Aorta (tissue), 5 donors: ENCODE measurements around the gene FGF22. TPM values are rescaled to one million over a fixed set of nuclear protein-coding genes. Genes with fewer than 3 reads are reported as not detected.
A peak's percentile ranks its signal among the peaks of the same experiment; 100 is the strongest.

Experiments
- ATAC-seq: fragments of 200-7000 bp; cut with Tn5 transposase; one replicate; pipeline ENCODE4 v1.9.1; 2022; ENCODE audit warnings: moderate library complexity; ENCODE audit not compliant: low FRiP score
- DNase-seq, 2 donors: peaks; one replicate each; pipeline ENCODE4 v3.0.0-alpha.2; 2020
- H3K27ac ChIP-seq, 2 donors: one replicate each; pipeline ENCODE4 v1.5.1; 2013; ENCODE audit warnings: low read length in 2 of 2, mild to moderate bottlenecking in 2 of 2, moderate library complexity in 2 of 2, control low read depth in 1 of 2, inconsistent platforms in 1 of 2, low read depth in 1 of 2
- H3K27me3 ChIP-seq, 2 donors: one replicate each; pipeline ENCODE4 v1.6.1; 2013; ENCODE audit warnings: control low read depth in 1 of 2, low read length in 1 of 2, mild to moderate bottlenecking in 1 of 2, moderate library complexity in 1 of 2; ENCODE audit not compliant: insufficient read depth in 2 of 2, control insufficient read depth in 1 of 2
- H3K36me3 ChIP-seq, 2 donors: one replicate each; pipeline ENCODE4 v1.6.1; 2013; ENCODE audit warnings: control low read depth in 1 of 2, low read length in 1 of 2, mild to moderate bottlenecking in 1 of 2; ENCODE audit not compliant: insufficient read depth in 2 of 2, control insufficient read depth in 1 of 2
- H3K4me1 ChIP-seq, 2 donors: one replicate each; pipeline ENCODE4 v1.6.1; 2013; ENCODE audit warnings: low read length in 2 of 2, control low read depth in 1 of 2, mild to moderate bottlenecking in 1 of 2, moderate library complexity in 1 of 2; ENCODE audit not compliant: insufficient read depth in 2 of 2, control insufficient read depth in 1 of 2
- H3K4me3 ChIP-seq, 2 donors: one replicate each; pipeline ENCODE4 v1.5.1; 2013; ENCODE audit warnings: low read length in 2 of 2, control low read depth in 1 of 2, mild to moderate bottlenecking in 1 of 2
- H3K9me3 ChIP-seq: one replicate; pipeline ENCODE4 v1.6.1; 2013; ENCODE audit warnings: mild to moderate bottlenecking, low read length; ENCODE audit not compliant: control insufficient read depth
- WGBS, 2 donors: extraction: QIAGEN DNeasy Blood & Tissue Kit; methylation state at CpG; one replicate each; pipeline ENCODE4 v1.1.7; 2013; 5-methylcytosine and 5-hydroxymethylcytosine counted together
- intact Hi-C, 2 donors: fragments of 100-400 bp; cut with DNase I; formaldehyde crosslinking; loops; one replicate each; pipeline versions ENCODE4 v1.14.2 to v1.15.0; 2022
- polyA plus RNA-seq, 2 donors: library from polyadenylated mRNA; stranded (reverse); fragments of 200-250 nt; gene quantifications; one replicate each; pipeline ENCODE4 v1.2.3, GENCODE V29; 2013
- total RNA-seq, 2 donors: library from RNA; stranded (reverse); fragmentation: NEBNext Ultra II Directional; extraction: Animal tissue kit (Norgen Biotek cat#: 25700); gene quantifications; one replicate each; pipeline ENCODE4 v1.2.1, GENCODE V29; 2021
- donor health status: healthy with polysubstance abuse.
- donor health status: Bipolar disorder and iron deficiency.
- donor health status: DM: no; HTN: no; CAD: no.
- donor health status: DM: no; HTN: no; CAD: no.
- donor health status: DM: yes; HTN: yes; CAD: no.

The FGF22 gene
- total and polyA plus RNA-seq, 4 donors, result 0.36 to 4.8 (median 0.54) TPM

DNA sequence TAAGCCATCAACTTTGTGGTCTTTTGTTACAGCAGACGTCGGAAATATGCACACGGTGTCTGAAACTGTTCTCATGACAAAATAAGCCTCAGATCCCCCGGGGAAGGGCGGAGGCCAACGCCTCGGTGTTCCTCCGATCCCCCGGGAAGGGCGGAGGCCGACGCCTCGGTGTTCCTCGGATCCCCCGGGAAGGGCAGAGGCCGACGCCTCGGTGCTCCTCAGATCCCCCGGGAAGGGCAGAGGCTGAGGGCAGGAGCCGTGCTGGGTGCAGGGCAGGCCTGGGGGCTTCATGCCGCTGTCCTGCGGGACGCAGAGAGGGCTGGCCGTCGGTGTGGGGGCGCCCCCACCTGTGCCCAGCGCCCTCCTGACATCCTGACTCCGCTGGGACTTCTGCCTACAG is 4.7 kb downstream of the FGF22 start:
- Histone ChIP-seq H3K4me3 (no peak overlapping the region), H3K9me3 (no peaks in the 10 kb centered on the region), H3K27me3 (no peaks in the 10 kb centered on the region), H3K4me1 (no peaks in the 10 kb centered on the region), H3K27ac (no peak overlapping the region), H3K36me3 (peaks cover 2 to 5% of the 10 kb centered on the region in 2 donors)
- intact Hi-C loops, result no loop called here
- no peak for ATAC-seq
- no peak for DNase-seq
- 76 to 77% methylated on average over 27 to 28 of the region's 28 CpGs for WGBS, 2 donors

- H3K27ac ChIP-seq, result no peak overlapping the region
- no peaks in the 10 kb centered on the region for H3K9me3 ChIP-seq
- ATAC-seq, result no peak
- 82 to 86% methylated on average over 13 to 14 of the region's 14 CpGs for WGBS, 2 donors
- no peak overlapping the region for H3K4me3 ChIP-seq
- no peaks in the 10 kb centered on the region for H3K27me3 ChIP-seq
- H3K36me3 ChIP-seq, result peaks cover 2 to 5% of the 10 kb centered on the region in 2 donors
- H3K4me1 ChIP-seq, result no peaks in the 10 kb centered on the region
- no peak for DNase-seq
- intact Hi-C loops, result no loop called here
These were observed 5.1 kb downstream of the FGF22 start for GRCh38 chr19:644789-645188.

DNA sequence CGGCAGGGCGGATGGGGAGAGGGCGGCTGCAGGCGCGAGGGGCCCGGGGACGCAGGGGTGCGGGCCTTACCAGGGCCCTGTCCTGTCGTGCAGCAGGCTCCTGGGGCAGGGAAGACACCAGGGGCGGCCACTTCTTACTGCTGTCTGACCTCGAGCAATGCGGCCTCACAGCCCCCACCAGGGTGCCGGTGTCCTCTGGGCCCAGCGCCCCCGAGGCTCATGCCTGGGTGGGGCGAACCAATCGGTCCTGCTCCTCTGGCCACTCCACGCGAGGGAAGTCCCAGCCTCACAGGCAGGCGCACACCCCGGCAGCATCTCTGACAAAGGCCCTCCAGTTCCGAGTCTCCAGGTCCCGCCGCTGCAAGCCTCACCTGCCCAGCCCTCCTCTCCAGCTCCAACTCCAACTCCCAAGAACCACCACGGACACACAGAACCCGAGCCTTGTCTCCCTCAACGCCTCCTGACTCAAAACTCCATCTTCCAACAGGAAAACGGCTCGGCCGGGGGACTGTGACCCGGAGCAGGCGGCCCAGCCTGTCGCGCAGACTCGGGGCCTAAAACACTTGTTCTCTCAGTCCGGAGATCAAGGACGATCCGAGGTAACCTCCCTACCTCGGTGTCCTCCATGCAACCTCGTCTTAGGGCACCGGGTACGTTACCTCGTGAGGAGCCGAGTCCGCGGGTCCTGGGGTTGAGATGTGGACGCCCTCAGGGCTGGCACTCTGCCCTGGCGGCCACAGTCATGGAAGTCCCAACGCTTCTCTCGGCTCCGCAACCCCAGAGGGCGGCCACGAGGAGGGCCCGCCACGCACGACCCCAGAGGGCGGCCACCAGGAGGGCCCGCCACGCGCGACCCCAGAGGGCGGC is 6.5 kb downstream of the FGF22 start:
- H3K27me3 ChIP-seq, result no peaks in the 10 kb centered on the region
- peak in 1 of 2 donors; percentile 75 for DNase-seq
- H3K4me3 ChIP-seq, result no peak overlapping the region
- no peaks in the 10 kb centered on the region for H3K9me3 ChIP-seq
- H3K36me3 ChIP-seq, result peaks cover 2 to 5% of the 10 kb centered on the region in 2 donors
- no peak overlapping the region for H3K27ac ChIP-seq
- no peak for ATAC-seq
- intact Hi-C loops, result no loop called here
- WGBS, 2 donors, result 93 to 94% methylated on average over 54 to 62 of the region's 62 CpGs
- H3K4me1 ChIP-seq, result no peaks in the 10 kb centered on the region

DNA sequence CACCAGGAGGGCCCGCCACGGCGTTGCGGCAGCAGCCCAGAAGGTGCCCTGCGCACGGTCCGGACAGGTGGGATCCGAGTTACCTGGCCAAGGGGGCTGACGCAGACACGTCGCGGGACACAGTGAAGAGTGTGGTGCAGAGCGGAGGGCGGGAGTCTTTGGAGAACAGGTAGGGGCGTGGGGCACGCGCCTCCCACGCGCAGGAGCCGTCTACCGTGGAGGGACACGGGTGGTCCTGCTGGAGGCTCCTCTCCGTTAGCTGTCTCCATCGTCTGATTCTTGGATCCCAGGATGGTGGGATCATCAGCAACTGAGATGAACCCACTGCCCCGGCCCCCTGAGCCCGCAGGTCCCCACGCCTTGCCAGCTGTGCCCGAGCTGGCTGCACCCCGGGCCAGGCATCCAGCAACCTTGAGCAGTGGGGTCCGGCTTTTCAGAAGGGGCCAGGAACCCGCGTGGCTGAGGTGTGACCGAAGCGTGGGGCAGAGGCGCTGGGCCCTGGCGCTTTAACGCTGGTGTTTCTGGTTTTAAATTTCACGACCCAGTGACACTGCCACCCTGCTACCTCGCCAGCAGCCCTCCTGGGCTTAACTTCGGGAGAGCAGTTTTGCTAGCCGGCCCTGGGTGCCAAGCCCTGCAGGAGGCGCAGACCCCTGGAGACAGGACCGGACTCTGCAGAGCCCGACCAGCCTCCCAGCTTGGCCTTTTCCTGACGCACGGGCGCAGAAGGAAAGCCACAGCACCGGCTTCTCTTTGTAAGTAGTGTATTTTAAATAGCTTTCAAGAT is 7.3 kb downstream of the FGF22 start:
- no peak for DNase-seq
- Histone ChIP-seq H3K27ac (no peak overlapping the region), H3K9me3 (no peaks in the 10 kb centered on the region), H3K36me3 (peaks cover 4 to 5% of the 10 kb centered on the region in 2 donors), H3K4me1 (no peaks in the 10 kb centered on the region), H3K27me3 (no peaks in the 10 kb centered on the region), H3K4me3 (no peak overlapping the region)
- ATAC-seq, result no peak
- intact Hi-C loops, result no loop called here
- WGBS, 2 donors, result 93% methylated on average over 48 of the region's 48 CpGs

DNA sequence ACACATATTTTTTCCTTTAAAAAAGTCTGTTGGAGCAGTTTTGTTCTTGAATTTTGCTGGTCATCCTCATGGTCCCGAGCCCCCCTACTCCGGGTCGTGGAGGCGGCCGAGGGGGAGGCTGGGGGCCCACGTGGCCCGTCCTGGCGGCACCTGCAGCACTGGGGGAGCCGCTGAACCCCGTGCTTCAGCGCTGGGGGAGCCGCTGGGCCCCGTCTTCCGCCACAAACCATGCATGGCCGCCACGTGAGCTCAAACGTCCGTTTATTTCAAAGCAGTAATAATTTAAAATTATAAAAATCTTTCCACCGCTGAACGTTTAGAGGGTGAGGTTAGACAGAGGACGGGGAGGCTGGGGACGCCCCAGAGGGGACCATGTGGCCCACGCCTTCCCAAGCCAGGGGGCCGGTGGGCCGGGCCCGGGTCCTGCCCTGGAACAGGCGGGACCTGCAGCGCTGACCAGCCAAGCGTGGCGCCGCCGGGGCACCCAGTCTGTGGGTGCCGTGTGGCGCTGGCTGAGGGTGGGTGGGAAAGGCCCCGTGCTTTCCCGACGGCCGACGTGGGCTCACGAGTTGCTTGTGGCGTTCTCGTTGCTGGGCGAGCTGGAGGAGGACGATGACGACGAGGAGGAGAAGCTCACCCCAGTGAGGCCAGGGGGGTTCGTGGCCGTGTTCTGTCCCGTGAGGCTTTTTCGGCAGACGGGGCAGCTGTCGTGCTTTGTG is 8.0 kb downstream of the FGF22 start:
- no peak for DNase-seq
- no peaks in the 10 kb centered on the region for H3K4me1 ChIP-seq
- no peak for ATAC-seq

DNA sequence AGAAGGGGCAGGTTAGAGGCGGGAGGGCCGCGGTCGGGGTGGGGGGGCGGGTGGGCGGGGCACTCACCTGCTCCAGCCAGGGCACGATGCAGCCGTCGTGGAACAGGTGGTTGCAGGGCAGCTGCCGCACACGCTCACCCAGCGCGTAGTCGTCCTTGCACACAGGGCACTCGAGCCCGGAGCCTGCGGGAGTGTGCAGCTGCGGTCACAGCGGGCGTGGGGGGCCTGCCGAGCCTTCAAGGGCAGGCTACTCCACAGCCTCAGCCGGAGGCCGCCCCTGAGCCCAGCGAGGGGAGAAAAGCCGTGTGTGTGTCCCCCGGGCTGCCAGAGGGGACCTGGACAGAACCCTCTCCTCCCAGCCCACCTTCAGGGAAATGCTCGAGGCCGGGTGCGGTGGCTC is 8.6 kb downstream of the FGF22 start:
- H3K4me1 ChIP-seq, result no peaks in the 10 kb centered on the region
- DNase-seq (no peak), ATAC-seq (no peak)
- H3K27ac ChIP-seq, result no peak overlapping the region
- intact Hi-C loops, result no loop called here
- 93% methylated on average over 29 of the region's 29 CpGs for WGBS, 2 donors
- H3K27me3 ChIP-seq, result no peaks in the 10 kb centered on the region
- H3K9me3 ChIP-seq, result no peaks in the 10 kb centered on the region
- H3K4me3 ChIP-seq, result no peak overlapping the region
- peaks cover 4 to 5% of the 10 kb centered on the region in 2 donors for H3K36me3 ChIP-seq

More for the DNA sequence above, 8.0 kb downstream of the FGF22 start:
- 91 to 92% methylated on average over 50 to 52 of the region's 52 CpGs for WGBS, 2 donors
- Histone ChIP-seq H3K27ac (no peak overlapping the region), H3K4me3 (no peak overlapping the region), H3K27me3 (no peaks in the 10 kb centered on the region), H3K9me3 (no peaks in the 10 kb centered on the region), H3K36me3 (peaks cover 4 to 5% of the 10 kb centered on the region in 2 donors)
- intact Hi-C loops, result no loop called here

DNA sequence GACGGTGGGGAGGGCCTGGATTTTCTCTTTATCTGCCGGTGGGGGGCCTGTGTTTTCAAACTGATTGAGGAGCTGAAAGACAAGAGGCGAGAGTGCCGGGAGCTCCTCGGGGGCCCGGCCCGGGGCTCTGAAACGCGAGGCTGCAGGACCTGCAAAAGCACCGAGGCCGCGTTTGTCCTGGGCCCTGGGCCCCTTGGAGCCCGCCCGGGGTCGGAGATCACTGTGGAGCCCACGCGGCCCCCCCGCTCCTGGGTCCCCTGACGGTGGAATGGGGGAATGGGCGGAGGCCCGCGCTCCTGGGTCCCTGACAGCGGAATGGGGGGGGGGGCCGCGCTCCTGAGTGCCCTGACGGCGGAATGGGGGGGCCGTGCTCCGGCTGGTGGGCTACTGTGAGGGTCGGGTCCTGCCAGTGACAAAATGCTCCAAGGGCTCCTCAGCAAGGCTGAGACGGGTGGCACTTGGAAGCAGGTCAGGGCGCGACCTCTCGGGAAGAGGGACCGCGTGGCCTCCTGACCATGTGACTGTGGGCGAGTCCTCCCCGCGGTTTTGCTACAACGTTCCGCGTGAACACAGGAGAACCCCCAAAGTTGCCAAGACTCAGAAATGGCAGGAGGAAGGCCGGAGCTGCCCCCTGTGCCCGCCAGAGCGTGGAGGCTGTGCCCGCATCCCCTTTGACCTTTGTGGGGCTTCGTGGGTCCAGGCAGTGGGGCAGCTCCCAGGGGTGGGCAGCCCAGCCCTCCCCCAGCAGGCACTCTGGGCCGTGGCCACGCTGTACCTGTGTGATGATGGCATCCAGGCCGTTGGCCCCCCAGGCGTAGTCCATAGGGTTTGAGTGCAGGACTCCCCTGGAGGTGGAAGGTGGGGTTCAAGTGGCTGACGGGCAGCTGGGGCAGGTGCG is 9.5 kb downstream of the FGF22 start:
- no peaks in the 10 kb centered on the region for H3K27me3 ChIP-seq
- no peaks in the 10 kb centered on the region for H3K4me1 ChIP-seq
- WGBS, 2 donors, result 90 to 92% methylated on average over 49 to 53 of the region's 53 CpGs
- intact Hi-C loops, result no loop called here
- H3K9me3 ChIP-seq, result no peaks in the 10 kb centered on the region
- peaks cover 4 to 5% of the 10 kb centered on the region in 2 donors for H3K36me3 ChIP-seq
- DNase-seq (no peak), ATAC-seq (no peak)
- H3K27ac ChIP-seq, result no peak overlapping the region
- no peak overlapping the region for H3K4me3 ChIP-seq

- H3K27me3 ChIP-seq, result no peaks in the 10 kb centered on the region
- H3K36me3 ChIP-seq, result peaks cover 4 to 5% of the 10 kb centered on the region in 2 donors
- H3K9me3 ChIP-seq, result no peaks in the 10 kb centered on the region
- intact Hi-C loops, result no loop called here
- WGBS, 2 donors, result 78 to 83% methylated on average over 11 of the region's 11 CpGs
- no peak for DNase-seq
- no peak overlapping the region for H3K4me3 ChIP-seq
- H3K4me1 ChIP-seq, result no peaks in the 10 kb centered on the region
- H3K27ac ChIP-seq, result no peak overlapping the region
- no peak for ATAC-seq
These were observed 10.4 kb downstream of the FGF22 start for GRCh38 chr19:650121-650520.
